ENCODE results near the gene HACD1. TPM values are rescaled to one million over a fixed set of nuclear protein-coding genes. Genes with fewer than 3 reads are reported as not detected.

Gene HACD1
- total RNA-seq, 2 donors from 2014 or later: 3.4 to 16.6 TPM

- no peak for TF ChIP-seq CTCF (IDR thresholded peaks at IDR 0.05)
- H3K4me1 ChIP-seq: no peaks in the 10 kb centered on the region
- no peak for DNase-seq
Observed at GRCh38 chr10:17652585-17652984, 35.4 kb upstream of the HACD1 start.

GRCh38 chr10:17651896-17652295 lies 34.7 kb upstream of the HACD1 start:
- Histone ChIP-seq H3K9ac (ENCODE audit: low read depth in 2 of 2, low read length in 2 of 2) (no peak overlapping the region), H3K27ac (no peak overlapping the region)

More at GRCh38 chr10:17652585-17652984, 35.4 kb upstream of the HACD1 start:
- H3K9ac ChIP-seq (ENCODE audit: low read depth in 2 of 2, low read length in 2 of 2): no peak overlapping the region
- H3K9me3 ChIP-seq: no peaks in the 10 kb centered on the region
- no peak overlapping the region for H3K4me3 ChIP-seq
- intact Hi-C loops (cut with DNase I): no loop called here
- no peaks in the 10 kb centered on the region for H3K36me3 ChIP-seq
- no peak overlapping the region for H3K27ac ChIP-seq
- H3K27me3 ChIP-seq: no peaks in the 10 kb centered on the region

GRCh38 chr10:17650416-17650815 lies 33.2 kb upstream of the HACD1 start:
- Histone ChIP-seq H3K4me1 (no peaks in the 10 kb centered on the region), H3K27ac (no peak overlapping the region), H3K9me3 (no peaks in the 10 kb centered on the region), H3K27me3 (no peaks in the 10 kb centered on the region), H3K36me3 (no peaks in the 10 kb centered on the region), H3K4me3 (no peak overlapping the region), H3K9ac (ENCODE audit: low read depth in 2 of 2, low read length in 2 of 2) (no peak overlapping the region)
- intact Hi-C loops (cut with DNase I): no loop called here
- no peak for TF ChIP-seq CTCF (IDR thresholded peaks at IDR 0.05)
- no peak for DNase-seq

More at GRCh38 chr10:17651896-17652295, 34.7 kb upstream of the HACD1 start:
- H3K27me3 ChIP-seq: no peaks in the 10 kb centered on the region
- no peaks in the 10 kb centered on the region for H3K9me3 ChIP-seq
- DNase-seq: no peak
- no peak overlapping the region for H3K4me3 ChIP-seq
- intact Hi-C loops (cut with DNase I): no loop called here
- no peaks in the 10 kb centered on the region for H3K36me3 ChIP-seq
- TF ChIP-seq CTCF (IDR thresholded peaks at IDR 0.05): no peak
- no peaks in the 10 kb centered on the region for H3K4me1 ChIP-seq

GRCh38 chr10:17649836-17650235 lies 32.7 kb upstream of the HACD1 start:
- intact Hi-C loops (cut with DNase I): no loop called here
- Histone ChIP-seq H3K4me3 (no peak overlapping the region), H3K9me3 (no peaks in the 10 kb centered on the region), H3K4me1 (no peaks in the 10 kb centered on the region), H3K36me3 (no peaks in the 10 kb centered on the region), H3K27me3 (no peaks in the 10 kb centered on the region), H3K9ac (ENCODE audit: low read depth in 2 of 2, low read length in 2 of 2) (no peak overlapping the region), H3K27ac (no peak overlapping the region)
- DNase-seq: no peak
- no peak for TF ChIP-seq CTCF (IDR thresholded peaks at IDR 0.05)

GRCh38 chr10:17649052-17649451 lies 31.9 kb upstream of the HACD1 start:
- Histone ChIP-seq H3K9ac (ENCODE audit: low read depth in 2 of 2, low read length in 2 of 2) (no peak overlapping the region), H3K4me1 (no peaks in the 10 kb centered on the region), H3K36me3 (no peaks in the 10 kb centered on the region), H3K9me3 (no peaks in the 10 kb centered on the region), H3K27ac (no peak overlapping the region), H3K27me3 (no peaks in the 10 kb centered on the region), H3K4me3 (no peak overlapping the region)
- intact Hi-C loops (cut with DNase I): no loop called here
- no peak for DNase-seq
- TF ChIP-seq CTCF (IDR thresholded peaks at IDR 0.05): no peak
